NCI-H1436 (cell line): ENCODE data around the gene OXNAD1.

ENCODE experiments used
- DNase-seq: peaks from one replicate; lab custom pipeline; 2025; lab: John Stamatoyannopoulos, UW

The OXNAD1 gene

GRCh38 chr3:16247282-16248061 is 17.5 kb upstream of the OXNAD1 start:
- DNase-seq, result peak; percentile 53

GRCh38 chr3:16248556-16248955 is 16.5 kb upstream of the OXNAD1 start:
- no peak for DNase-seq

- no peak for DNase-seq
Measured at GRCh38 chr3:16249336-16249735, 15.7 kb upstream of the OXNAD1 start.

GRCh38 chr3:16249886-16250285 is 15.1 kb upstream of the OXNAD1 start:
- no peak for DNase-seq

GRCh38 chr3:16251316-16252085 is 13.5 kb upstream of the OXNAD1 start:
- no peak for DNase-seq

- no peak for DNase-seq
Measured at GRCh38 chr3:16252243-16252978, 12.6 kb upstream of the OXNAD1 start.

- DNase-seq, result no peak
Measured at GRCh38 chr3:16252988-16253387, 12.0 kb upstream of the OXNAD1 start.

- no peak for DNase-seq
Measured at GRCh38 chr3:16253601-16254000, 11.4 kb upstream of the OXNAD1 start.

GRCh38 chr3:16254916-16255315 is 10.1 kb upstream of the OXNAD1 start:
- no peak for DNase-seq

GRCh38 chr3:16255326-16255725 is 9.7 kb upstream of the OXNAD1 start:
- DNase-seq, result no peak

GRCh38 chr3:16255726-16256125 is 9.3 kb upstream of the OXNAD1 start:
- DNase-seq, result no peak

GRCh38 chr3:16257309-16257708 is 7.7 kb upstream of the OXNAD1 start:
- no peak for DNase-seq

GRCh38 chr3:16258177-16258576 is 6.8 kb upstream of the OXNAD1 start:
- no peak for DNase-seq

- no peak for DNase-seq
Measured at GRCh38 chr3:16258866-16259265, 6.1 kb upstream of the OXNAD1 start.

GRCh38 chr3:16260046-16260445 is 5.0 kb upstream of the OXNAD1 start:
- DNase-seq, result no peak

- DNase-seq, result no peak
Measured at GRCh38 chr3:16262174-16262573, 2.8 kb upstream of the OXNAD1 start.

- no peak for DNase-seq
Measured at GRCh38 chr3:16264174-16264707, 771 bp upstream of the OXNAD1 start.

- no peak for DNase-seq
Measured at GRCh38 chr3:16265455-16265786, 409 bp downstream of the OXNAD1 start.

GRCh38 chr3:16266714-16267113 is 1.7 kb downstream of the OXNAD1 start:
- no peak for DNase-seq

- DNase-seq, result no peak
Measured at GRCh38 chr3:16270855-16271254, 5.8 kb downstream of the OXNAD1 start.

- no peak for DNase-seq
Measured at GRCh38 chr3:16272588-16272987, 7.6 kb downstream of the OXNAD1 start.

GRCh38 chr3:16273867-16274266 is 8.9 kb downstream of the OXNAD1 start:
- no peak for DNase-seq

- no peak for DNase-seq
Measured at GRCh38 chr3:16277471-16277870, 12.5 kb downstream of the OXNAD1 start.
